ENCODE data around the gene SLC22A23.

- no peak for TF ChIP-seq CTCF (conservative IDR thresholded peaks at IDR 0.05)
- TF ChIP-seq ZFX (IDR thresholded peaks at IDR 0.05) = no peak
These were observed 100.6 kb downstream of the SLC22A23 start for GRCh38 chr6:3356056-3356823.

All from C4-2B (cell line).